Measurements from ENCODE around the gene PCK1.

The PCK1 gene

GRCh38 chr20:57600320-57601210 lies 39.7 kb downstream of the PCK1 start:
- in situ Hi-C loops (cut with MboI; ENCODE audit: low sequenced_read_pairs) = loop anchor here (25.0 kb wide), 2 partner anchors 213 to 587 kb away; partner anchors contain the start of gene RBM38

- in situ Hi-C loops (cut with MboI; ENCODE audit: low sequenced_read_pairs) = loop anchor here (25.0 kb wide), 2 partner anchors 214 to 586 kb away; partner anchors contain the start of gene RBM38
Observed at GRCh38 chr20:57601211-57601570, 40.3 kb downstream of the PCK1 start.

DNA sequence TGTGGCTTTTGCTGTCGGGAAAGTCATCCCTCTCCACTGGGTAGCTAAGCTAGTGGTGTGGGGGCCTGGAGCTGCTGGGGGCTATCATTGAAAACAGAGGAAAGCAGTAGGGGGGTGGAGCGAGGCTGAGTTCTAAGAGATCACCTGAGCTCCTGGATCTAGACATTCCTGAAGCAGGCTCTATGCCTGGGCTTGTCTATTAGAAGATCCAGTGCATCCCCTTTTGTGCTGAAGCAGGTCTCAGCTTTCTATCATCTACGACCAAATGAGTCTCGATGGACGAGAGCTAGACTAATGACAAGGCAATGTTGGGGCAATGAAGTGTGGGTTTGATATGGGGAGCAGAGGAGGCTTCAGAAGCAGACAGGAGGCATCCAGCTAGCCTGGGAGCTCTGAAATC lies 40.8 kb downstream of the PCK1 start:
- in situ Hi-C loops (cut with MboI; ENCODE audit: low sequenced_read_pairs) = loop anchor here (25.0 kb wide), 2 partner anchors 214 to 586 kb away; partner anchors contain the start of gene RBM38

- in situ Hi-C loops (cut with MboI; ENCODE audit: low sequenced_read_pairs) = loop anchor here (25.0 kb wide), 2 partner anchors 216 to 584 kb away; partner anchors contain the start of gene RBM38
Observed at GRCh38 chr20:57603120-57603519, 42.2 kb downstream of the PCK1 start.

DNA sequence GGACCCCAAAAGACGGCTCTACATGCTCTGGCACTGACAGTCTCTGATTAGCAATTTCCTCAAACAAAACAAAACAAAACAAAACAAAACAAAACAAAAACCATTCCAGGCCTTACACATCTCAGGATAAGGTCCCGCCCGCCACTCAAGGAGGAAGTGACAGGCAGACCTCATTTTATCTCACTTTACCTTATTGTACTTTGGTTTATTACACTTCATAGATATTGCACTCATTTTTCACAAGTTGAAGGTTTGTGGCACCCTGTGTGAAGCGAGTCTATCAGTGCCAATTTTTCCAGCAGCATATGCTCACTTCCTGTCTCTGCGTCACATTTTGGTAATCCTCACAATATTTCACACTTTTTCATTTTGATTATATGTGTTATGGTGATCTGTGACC lies 44.1 kb downstream of the PCK1 start:
- in situ Hi-C loops (cut with MboI; ENCODE audit: low sequenced_read_pairs) = loop anchor here (25.0 kb wide), 2 partner anchors 218 to 582 kb away; partner anchors contain the start of gene RBM38

DNA sequence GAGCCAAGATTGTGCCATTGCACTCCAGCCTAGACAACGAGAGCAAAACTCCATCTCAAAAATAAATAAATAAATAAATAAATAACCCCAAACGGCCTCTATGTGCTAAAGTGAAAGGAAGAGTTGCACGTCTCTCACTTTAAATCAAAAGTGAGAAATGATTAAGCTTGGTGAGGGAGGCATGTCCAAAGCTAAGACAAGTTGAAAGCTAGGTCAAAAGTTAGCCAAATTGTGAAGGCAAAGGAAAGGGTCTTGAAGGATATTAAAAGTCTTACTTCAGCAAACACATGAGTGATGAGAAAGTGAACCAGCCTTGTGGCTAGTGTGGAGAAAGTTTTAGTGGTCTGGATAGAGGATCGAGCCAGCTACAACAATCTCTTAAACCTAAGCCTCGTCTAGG lies 45.0 kb downstream of the PCK1 start:
- in situ Hi-C loops (cut with MboI; ENCODE audit: low sequenced_read_pairs) = loop anchor here (25.0 kb wide), 2 partner anchors 219 to 581 kb away; partner anchors contain the start of gene RBM38

GRCh38 chr20:57608516-57608915 lies 47.6 kb downstream of the PCK1 start:
- in situ Hi-C loops (cut with MboI; ENCODE audit: low sequenced_read_pairs) = loop anchor here (25.0 kb wide), 2 partner anchors 221 to 579 kb away; partner anchors contain the start of gene RBM38

DNA sequence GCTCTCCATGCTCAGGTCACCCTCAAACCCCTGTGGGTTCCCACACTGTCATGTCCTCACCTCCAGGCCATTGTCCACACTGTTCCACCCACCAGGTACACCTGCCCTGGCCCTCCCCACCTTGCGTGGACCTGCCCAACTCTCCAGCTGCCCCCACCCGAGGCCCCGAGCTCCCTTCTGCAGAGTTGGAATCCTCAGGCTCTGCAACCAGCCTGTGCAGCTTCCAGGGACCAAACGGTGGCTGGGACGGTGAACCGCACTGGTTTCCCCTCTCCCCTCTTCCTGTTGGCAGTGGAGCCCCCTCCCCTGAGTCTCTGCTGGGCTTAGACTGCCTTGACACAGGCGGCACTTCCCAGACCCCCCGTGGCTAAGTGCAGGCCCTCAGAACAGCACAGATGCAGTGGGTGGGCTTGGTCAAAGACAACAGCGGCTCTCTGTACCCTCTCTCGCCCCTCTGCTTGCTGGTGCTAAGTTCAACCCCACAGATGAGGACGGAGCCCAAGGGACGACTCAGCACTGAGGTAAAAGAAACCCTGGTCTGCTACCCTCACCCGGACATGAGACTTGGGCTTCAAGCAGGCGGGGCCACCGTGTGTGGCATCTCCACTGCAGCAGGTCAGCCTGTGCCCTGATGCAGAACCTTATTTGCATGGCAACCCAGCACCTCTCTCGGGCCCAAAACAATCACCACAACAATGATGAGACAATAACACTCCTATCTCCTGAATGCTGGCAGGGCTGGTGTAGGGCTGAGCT lies 48.4 kb downstream of the PCK1 start:
- in situ Hi-C loops (cut with MboI; ENCODE audit: low sequenced_read_pairs) = loop anchor here (25.0 kb wide), 2 partner anchors 222 to 578 kb away; partner anchors contain the start of gene RBM38

DNA sequence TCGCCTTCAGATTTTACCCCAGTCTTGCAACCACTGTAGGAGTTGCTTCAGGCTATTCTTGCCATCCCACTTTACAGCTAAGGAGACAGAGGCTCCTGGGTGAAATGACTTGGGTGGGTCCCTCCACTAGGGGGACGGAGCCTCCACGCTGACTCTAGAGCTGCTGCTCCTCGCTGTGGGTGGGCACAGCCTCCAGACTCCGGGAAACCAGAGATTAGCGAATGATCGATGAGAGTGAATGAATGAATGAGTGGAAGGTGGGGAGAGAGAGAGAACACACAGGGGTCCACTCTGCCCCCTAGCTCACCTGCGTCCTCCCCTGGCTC lies 48.9 kb downstream of the PCK1 start:
- in situ Hi-C loops (cut with MboI; ENCODE audit: low sequenced_read_pairs) = loop anchor here (25.0 kb wide), 2 partner anchors 223 to 577 kb away; partner anchors contain the start of gene RBM38

- in situ Hi-C loops (cut with MboI; ENCODE audit: low sequenced_read_pairs) = loop anchor here (25.0 kb wide), 2 partner anchors 223 to 577 kb away; partner anchors contain the start of gene RBM38
Observed at GRCh38 chr20:57610261-57610952, 49.5 kb downstream of the PCK1 start.

- in situ Hi-C loops (cut with MboI; ENCODE audit: low sequenced_read_pairs) = loop anchor here (25.0 kb wide), 2 partner anchors 224 to 576 kb away; partner anchors contain the start of gene RBM38
Observed at GRCh38 chr20:57611586-57612311, 50.8 kb downstream of the PCK1 start.

DNA sequence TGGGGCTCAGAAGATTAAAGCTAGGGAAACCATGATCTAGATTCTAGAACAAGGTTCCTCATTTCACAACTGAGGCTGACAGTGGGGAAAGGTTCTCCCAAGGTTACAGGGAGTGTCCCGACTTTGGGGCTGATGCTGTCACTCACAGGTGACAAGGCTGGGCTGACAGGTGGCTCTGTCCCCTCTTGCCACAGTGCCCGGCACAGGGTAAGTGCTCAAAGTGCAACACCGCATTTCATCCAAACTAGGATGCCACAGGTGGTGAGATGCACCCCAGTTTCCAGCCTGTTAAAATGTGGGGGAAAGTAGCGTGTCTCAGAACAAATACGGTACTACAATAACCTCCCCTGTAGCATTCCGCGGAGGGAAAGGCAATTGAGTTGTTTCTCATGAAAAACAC lies 51.5 kb downstream of the PCK1 start:
- in situ Hi-C loops (cut with MboI; ENCODE audit: low sequenced_read_pairs) = loop anchor here (25.0 kb wide), 2 partner anchors 225 to 575 kb away; partner anchors contain the start of gene RBM38

DNA sequence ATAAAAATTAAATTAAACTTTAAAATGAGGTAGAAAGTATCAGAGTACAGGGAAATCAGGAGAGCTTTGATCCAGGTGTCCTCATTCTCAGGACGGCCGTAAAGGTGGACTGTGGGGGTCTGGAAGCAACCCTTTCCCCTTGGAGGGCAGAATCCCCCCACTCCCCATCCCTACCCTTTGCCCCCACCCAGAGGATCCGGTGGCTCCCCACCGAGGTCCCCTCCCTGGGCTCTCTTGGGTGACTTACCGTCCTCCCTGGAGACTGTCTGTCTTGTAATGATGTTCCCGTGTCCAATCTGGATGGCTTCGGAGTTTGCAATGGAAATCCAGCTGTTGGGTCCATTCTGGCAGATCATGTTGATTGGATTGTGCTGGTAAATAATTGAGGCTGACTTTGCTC lies 52.0 kb downstream of the PCK1 start:
- in situ Hi-C loops (cut with MboI; ENCODE audit: low sequenced_read_pairs) = loop anchor here (25.0 kb wide), 2 partner anchors 226 to 574 kb away; partner anchors contain the start of gene RBM38

DNA sequence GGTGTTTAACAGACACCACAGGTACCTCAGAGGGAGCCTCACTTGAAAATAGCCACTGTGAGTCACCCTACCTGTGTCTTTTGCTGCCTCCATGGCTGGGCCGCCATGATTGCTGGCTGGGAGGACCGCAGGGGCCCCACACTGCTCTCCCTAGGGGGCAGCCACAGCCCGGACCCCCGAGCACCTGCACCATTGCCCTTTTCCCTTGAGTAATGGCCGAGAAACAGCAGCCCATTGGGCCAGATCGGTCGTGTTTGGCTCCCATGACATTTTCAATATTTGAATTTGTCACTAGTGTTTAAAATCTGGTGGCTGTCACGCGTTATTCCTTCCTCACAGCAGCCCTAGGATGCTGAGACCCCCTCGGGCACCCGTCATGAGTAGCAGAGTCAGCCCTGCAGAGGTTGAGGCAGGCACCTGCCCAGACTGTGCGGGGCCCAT lies 52.6 kb downstream of the PCK1 start:
- in situ Hi-C loops (cut with MboI; ENCODE audit: low sequenced_read_pairs) = loop anchor here (25.0 kb wide), 2 partner anchors 226 to 574 kb away; partner anchors contain the start of gene RBM38

DNA sequence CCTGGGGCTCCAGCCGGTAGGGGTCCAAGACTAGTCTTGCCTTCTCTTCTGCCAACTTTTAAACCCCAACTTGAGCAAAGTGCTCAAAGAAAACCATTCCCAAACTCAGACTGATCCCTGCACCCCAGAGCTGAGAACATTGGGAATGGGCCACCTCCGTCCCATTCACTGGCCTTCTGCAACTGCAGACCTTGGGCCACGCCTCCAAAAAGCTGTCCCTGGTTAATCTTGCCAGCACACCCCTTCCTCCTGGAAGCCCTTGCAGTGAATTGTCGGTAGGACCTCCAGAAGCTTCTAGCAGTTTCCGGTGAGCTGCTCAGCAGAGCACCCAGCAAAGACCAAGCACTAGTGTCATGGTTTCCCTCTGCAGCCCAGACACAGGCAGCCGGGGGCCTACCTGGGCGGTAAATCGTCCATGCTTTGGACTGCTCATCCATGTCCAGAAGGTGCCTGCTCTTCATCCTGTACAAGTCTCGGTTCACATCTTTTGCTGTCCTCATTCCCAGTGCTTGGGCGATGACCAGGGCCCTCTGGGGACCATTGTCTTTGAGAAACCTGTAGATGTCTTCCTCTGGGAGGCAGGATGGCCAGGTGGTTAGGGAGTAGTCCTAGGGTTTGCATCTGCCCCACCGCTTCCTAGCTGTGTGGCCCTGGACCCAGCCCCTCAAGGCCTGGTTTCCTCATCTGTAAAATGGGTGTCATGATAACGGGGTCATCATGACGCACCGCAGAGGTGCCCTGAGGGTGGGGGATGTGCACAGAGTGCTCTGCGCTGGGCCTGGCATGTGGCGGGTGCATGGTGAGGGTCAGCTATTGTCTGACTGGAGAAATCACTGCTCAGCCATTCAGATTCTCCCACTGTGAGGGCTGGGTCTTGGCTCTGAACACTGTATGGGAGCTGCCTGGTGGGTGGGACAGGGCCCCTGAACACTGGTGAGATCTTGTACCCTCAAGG lies 53.9 kb downstream of the PCK1 start:
- in situ Hi-C loops (cut with MboI; ENCODE audit: low sequenced_read_pairs) = loop anchor here (25.0 kb wide), 2 partner anchors 227 to 573 kb away; partner anchors contain the start of gene RBM38

DNA sequence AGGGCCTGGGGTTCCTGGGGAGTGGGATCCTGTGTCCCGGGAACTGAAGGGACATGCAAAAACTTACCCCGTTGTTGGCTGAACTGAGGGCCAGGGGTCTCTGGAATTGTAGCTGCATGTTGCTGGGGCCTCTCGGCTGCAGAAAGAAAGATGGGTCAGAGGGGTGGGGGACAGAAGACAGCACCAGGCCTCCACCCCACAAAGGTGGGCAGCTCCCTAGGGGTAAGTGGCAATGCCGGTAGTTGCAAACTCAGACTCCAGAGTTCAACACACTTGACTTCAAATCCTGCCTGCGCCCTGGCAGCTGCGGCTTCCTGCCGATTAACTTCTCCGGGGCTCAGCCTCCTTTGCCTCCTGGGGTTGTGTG lies 54.5 kb downstream of the PCK1 start:
- in situ Hi-C loops (cut with MboI; ENCODE audit: low sequenced_read_pairs) = loop anchor here (25.0 kb wide), 2 partner anchors 228 to 572 kb away; partner anchors contain the start of gene RBM38

DNA sequence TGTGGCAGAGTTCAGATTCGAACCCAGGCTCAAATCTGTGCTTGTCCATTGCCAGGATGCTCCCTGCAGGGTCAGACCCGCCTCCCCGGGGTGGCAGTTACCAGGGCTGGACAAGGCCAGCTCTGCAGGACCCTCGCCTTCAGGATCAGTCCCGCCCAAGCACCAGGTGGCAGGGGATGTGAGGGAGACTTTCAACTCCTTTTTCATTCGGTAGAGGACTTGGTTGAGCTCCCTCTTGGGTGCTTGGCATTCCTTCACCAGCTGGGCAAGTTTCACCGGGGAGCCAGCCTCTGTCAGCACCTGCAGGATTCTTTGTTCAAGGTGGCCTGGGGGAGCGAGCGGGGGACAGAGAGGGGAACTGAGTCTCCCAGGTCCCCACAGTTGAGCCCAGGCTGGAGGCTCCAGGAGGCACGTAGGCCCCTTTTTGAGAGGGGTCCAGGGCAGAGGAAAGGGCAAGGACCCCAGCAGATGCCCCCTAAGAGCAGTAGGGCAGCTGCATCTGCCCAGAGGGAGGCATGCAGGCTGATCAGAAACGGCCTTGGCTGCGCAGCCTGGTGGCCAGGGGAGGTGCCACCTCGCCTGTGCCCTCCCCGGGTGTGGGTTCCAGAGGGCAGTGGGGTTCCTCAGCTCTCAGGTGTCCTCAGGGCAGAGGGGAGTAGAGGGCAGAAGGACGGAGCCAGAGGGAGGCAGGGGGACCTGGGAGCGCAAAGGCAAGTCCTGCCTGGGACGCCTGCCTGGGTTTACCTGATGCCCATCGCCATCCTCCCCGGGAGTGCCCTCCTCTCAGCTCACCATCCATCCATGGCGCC lies 55.4 kb downstream of the PCK1 start:
- in situ Hi-C loops (cut with MboI; ENCODE audit: low sequenced_read_pairs) = loop anchor here (25.0 kb wide), 2 partner anchors 229 to 571 kb away; partner anchors contain the start of gene RBM38
